NCI-H146 treated with DMSO at 0.1 percent for 48 hours (cell line): ENCODE data around the gene FKBP1A.

Experiments
- DNase-seq: peaks from one replicate; lab custom pipeline; 2025; ENCODE audit not compliant: unreplicated experiment; lab: John Stamatoyannopoulos, UW

Gene FKBP1A

DNA sequence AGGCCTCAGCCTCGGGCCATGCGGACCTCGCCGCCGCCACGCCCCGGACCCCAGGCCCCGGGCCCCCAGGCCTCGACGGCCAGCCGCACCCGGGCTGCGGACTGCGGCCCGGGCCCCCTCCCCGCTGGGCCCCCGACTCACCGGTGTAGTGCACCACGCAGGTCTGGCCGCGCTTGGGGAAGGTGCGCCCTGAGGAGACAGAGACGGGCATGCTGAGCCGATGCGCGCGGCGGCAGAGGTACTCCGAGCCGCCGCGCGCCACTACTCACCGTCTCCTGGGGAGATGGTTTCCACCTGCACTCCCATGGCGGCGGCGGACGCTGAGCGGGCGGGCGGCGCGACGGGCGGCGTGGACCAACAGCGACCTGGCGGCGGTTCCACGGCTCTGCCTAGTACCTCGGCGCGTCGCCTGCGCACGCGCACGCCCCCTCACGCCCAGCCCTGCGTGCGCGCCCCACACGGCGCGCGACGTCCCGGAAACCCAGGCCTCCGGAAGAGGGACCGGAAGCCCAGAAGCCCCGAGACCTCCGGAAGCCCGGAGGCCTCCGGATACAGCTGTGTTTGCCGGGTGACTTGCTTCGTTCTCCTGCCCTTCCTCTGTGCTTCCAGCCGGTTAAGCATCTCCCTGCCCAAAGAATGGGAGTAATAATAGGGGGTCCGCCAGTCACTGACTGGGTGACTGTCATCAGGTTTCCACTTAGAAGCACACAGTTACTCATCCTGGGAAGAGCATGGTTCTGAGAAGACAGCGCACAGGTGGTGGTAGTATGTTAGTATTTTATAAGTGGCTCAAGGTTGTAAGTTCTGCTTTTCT is at the start of gene FKBP1A:
FKBP1A (minus strand) TSS at position 362 of the 814 bp plus-strand sequence; CDS start at position 306, 56 bp downstream.
- DNase-seq: peak; percentile 82

DNA sequence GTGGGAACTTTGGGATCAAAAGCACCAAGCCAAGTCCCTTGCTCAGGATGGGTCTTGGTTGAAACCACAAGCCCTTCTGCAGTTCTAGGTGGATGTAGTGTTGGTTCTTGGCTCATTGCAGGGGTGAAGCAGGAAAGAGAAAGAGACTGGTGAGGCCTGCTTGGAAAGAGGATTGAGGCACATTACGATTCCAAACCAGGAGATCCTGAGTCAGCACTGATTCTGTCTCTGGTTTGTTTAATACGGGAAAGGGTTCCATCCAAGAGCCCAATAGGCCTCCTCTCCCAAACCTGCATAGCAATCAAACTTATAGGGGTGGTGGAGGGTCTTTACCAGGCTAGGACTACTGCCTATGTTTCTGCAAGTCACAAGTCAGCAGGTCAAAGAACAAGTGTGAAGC is 49.5 kb upstream of the FKBP1A start:
- no peak for DNase-seq

DNA sequence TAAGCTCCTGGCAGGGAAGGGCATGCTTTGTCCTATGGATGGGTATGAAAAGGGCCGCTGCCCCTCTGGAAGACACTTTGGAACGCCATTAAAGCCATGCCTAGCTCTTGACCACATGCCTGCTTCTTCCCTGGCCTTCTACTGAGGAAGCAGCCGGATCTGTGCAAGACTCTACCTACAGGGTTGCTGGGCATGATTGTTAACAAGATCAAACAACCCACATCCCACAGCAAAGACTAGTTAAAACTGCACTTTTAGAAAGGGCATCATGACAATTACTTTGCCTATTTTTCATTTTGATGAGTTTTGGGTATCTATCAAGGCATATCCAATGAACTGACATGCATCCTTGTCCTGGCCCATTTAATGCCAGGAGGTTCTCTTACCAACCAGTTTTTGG is 48.3 kb upstream of the FKBP1A start:
- DNase-seq: no peak

DNA sequence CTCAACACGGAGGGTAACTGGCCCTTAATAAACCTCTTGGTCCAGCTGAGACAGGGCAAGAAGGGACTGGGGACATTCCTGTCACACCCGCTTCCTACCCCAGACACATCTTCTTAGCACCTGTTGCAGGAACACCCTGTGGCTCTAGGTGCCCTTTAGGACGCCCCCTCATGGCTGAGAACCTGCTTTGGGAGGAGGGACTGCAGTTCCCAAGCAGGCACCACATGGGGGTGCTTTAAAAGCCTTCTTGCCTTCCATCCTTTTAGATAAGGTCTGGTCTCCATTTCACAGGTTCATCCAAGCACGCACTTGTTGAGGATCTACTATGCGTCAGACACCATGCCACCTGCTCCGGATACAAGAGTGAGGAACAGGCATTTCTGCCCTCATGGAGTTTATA is 47.2 kb upstream of the FKBP1A start:
- no peak for DNase-seq

DNA sequence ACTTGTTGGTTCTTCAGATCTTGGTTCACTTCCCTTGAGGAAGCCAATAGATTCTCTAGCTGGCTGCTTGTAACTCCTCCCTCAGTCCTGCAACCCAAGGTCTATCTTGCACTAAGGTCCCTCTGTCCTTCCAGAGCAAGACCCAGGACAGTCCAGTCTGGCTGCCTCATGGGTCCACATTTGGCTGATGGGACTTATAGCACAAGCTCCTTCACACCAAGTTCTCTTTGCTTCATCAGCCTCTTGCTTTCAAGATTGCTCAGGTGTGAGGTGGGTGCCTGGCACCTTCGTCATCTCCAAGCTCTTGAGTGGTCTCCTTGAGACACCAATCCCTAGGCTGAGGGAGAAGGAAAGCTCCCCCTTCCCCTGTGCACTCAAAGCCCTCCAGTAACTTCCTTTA is 45.5 kb upstream of the FKBP1A start:
- no peak for DNase-seq

DNA sequence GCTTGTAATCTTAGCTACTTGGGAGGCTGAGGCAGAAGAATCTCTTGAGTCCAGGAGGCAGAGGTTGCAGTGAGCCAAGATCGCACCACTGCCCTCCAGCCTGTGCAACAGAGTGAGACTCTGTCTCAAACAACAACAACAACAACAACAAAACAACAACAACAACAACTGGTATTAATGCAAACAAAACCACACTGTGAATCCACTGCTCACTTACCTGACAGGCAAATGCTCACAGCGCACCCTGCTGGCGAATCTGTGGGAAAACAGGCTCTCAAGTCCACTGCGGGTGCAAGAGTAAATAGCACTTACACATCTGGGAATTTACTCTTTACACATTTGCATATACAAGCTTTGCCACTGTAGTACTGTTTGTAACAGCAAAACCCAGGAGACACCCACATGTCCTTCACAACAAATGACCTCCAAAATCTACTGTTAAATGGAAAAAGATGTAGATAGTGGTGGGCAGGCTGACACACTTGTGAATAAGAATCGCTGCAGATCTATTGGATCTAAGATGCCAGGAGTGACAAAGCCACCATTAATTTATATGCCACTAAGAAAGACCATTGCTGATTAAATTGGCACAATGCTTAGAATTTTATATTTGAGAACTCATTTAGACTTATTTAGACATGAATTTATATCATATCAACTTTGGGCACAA is 44.5 kb upstream of the FKBP1A start:
- peak; percentile 56 for DNase-seq

DNA sequence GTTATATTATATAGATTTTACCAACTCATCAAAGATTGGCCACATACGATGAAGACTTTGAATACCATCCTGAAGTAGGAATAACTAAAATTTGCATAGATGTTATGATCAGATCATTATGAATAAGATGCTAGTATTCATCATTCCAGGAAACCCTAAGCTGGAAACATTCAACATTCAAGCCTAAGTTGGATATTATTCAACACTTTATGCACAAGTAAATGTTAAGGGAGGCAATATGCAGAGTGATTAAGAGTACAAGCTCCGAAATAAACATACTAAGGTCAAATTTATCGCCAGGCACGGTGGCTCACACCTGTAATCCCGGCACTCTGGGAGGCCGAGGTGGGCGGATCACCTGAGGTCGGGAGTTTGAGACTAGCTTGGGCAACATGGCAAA is 43.4 kb upstream of the FKBP1A start:
- no peak for DNase-seq

DNA sequence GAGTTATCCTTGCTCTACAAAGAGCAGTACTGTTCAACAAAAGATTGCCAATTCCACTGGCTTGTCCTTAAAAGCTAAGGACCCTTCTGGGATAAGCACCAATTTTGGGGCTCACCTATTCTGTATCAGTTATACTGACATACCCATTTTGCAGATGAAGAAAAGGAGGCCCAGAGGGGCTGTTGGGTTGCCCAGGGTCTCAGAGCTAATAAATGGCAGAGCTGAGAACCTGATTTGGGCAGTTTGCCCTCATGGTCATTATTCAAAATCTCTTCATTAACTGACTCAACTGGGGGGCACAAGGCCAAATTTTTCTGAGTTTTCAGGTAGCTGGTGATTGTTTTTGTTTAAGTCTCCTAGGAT is 42.5 kb upstream of the FKBP1A start:
- no peak for DNase-seq

DNA sequence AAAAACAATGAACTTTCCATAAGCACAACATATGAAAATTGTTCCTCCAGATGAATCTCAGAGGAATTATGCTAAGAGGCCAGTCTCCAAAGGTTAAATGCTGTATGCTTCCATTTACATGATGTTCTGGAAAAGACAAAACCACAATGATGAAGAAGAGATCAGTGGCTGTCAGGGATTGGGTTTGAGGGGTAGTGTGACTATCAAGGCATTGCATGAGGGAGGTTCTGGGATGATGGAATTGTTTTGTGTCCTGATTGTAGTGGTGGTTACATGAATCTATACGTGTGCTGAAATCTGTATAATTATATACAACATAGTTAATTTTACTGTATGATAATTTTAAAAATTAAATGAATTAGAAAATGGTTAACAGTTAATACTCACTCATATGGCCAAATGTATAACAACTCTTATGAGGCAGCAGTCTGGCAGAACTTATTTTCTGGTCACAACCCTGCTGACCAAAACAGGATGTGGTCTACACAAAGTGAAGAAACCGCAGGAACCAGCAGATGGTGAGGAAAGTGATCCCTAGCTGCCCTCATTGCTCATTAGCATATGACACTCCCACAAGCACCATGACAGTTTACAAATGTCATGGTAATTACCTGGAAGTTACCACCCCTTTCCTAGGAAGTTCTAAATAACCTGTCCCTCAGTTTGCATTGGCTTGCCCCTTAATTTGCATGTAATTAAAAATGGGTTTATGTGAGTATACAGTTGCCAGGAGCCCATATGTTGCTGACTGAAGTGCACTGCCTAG is 41.9 kb upstream of the FKBP1A start:
- no peak for DNase-seq

DNA sequence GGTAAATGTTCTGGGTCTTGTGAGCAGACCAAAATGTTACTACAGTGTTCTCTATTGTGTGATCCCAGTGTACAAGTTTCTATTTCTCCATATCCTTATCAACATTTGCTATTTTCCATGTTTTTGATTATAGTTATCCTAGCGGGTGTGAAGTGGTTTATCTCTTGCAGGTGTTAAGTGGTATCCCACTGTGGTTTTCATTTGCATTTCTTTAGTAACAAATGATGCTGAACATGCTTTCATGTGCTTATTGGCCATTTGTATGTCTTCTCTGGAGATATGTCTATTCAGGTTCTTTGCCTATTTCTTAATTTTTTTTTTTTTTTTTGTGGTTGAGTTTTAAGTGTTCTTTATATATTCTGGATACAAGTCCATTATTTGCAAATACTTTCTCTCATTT is 38.3 kb upstream of the FKBP1A start:
- peak; percentile 62 for DNase-seq

DNA sequence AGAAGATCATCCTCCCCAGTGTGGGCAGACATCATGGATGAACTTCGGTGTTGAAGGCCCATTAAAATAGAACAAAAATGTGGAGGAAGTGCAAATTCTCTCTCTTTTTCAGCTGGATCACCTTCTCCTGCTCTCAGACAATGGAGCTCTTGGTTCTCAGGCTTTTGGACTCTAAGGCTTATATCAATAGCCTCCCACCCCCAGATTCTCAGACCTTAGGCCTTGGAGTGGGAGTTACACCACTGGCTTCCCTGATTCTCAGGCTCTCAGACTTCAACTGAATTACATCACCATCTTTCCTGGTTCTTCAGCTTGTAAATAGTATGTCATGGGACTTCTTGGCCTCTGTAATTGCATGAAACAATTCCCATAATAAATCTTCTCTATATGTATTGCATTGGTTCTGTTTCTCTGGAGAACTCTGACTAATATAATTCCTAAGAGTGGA is 37.2 kb upstream of the FKBP1A start:
- DNase-seq: no peak

DNA sequence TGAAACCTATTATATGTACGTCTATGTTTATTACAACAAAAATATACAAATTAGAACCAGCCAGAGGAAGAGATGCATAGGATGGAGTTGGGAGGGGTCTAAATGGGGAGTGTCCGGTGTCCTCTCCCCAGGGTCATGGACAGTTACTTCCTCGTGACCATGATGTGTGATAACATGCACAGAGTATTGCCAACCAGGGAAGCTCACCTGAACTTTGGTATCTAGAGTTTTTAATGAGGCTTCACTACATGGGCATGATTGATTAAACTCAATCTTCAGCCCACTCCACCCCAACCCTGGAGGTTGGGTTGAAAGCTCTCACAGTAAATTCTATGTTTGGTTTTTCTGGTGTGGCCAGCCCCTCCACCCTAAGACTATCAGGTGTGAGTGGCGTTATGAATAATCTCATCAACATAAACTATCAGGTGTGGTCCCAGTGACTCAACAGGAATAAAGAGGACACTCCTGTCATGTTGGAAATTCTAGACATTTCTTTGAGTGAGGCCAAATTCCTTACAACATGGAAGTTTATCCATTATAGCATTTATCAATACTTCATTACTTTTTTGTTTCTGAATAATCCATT is 36.4 kb upstream of the FKBP1A start:
- DNase-seq: no peak

DNA sequence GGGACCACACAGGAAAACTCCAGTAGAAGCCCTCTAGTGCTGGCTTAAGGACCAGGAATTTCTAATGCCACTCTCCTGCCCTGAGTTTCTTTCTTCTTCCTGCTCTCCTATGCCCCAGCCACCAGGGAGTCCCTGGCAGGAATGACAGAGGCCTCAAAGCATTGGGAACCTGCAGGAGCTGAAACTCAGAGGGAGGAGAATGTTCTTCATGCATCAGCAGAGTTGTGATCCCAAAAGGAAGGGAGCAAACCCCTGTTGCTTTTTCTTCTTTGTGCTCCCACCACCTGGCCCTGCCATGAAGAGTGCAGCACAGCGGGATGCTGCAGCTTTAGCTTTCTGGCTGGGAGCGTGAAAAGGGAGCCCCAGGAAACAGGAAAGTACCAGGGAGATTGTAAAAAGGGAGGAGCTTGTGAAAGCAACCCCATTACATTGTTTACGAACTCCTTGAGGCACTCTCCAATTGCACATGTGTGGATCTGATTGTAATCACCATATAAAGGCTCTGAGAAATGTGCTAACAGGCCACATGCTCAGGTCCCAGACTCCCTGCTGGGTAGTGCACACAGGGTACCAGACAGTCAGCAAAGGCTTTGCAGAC is 34.7 kb upstream of the FKBP1A start:
- peak; percentile 99 for DNase-seq

DNA sequence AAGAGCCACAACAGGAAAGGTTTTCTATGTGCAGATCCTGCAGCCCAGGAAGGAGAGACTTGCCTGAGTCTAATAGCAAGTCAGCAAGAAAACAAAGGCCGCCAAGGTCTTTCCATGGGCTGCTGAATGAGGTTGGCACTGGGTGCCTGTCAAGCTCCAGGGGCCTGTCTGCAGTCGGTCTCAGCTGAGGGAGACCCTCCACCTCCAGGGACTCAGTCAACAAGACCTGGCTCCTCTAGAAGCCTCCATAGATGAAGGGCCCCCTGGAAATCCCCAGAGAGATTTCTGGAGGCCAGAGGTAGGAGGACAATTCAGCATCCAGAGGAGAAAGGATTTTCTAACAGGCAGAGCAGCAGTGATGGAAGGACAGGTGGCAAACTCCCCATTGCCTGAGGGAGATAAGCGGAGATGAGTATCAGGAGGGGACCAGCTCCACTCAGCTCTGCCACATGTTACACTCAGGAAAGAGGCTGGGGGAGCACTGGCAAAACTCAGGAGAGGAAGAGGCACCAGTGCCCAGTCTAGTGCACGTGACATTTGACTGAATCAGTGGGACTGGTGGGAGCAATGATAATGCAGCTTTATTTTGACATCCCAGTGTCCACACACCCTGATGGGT is 33.5 kb upstream of the FKBP1A start:
- peak; percentile 37 for DNase-seq

DNA sequence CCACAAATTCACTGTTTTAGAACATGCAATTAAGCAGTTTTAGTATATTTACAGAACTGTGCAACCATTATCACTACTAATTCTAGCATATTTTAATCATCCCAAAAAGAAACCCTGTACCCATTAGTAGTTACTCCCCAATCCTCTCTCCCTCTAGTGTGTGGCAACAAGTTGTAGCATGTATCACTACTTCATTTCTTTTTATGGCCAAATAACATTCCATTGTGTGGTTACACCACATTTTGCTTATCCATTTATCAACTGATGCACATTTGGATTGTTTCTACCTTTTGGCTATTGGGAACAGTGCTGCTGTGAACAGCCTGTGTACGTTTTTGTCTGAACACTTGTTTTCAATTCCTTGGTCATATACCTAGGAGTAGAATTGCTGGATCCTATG is 31.5 kb upstream of the FKBP1A start:
- DNase-seq: no peak

DNA sequence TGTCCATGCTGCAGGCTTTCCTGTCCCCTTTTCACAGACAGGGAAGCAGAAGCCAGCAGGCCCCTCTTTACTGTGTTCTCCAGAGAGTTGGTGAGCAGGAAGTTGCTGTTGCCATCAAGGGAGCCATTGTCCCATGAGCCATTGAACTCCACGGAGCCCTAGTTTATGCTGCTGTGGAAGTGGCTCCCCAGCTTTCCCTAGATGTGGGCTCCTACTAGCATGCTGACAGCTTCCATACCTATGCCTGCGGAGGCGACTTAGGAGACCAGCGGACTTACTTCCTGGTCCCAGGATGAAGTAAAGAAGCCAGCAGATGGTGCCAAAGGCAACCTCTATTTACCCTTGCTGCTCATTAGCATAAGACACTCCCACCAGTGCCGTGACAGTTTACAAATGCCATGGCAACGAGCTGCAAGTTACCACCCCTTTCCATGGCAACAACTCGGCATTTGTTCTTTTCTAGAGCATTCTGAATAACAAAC is 30.8 kb upstream of the FKBP1A start:
- peak; percentile 18 for DNase-seq

DNA sequence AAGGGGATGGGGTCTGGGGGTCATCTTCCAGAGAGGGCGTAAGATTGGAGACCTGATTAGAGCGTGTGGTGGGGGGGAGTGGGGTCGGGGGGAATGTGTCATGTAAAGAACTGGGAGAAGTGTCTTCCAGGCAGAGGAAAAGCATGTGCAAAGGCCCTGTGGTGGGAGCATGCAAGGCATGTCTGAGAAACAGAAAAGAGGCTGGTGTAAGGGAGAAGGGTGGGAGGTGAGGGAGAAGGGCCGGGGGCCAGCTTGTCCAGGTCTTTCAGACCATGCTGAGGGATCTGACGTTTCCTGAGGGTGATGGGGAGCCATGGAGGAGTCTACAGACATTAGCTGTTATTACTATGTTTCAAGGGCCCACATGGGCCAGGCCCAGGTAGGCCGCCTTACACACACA is 30.4 kb upstream of the FKBP1A start:
- no peak for DNase-seq

DNA sequence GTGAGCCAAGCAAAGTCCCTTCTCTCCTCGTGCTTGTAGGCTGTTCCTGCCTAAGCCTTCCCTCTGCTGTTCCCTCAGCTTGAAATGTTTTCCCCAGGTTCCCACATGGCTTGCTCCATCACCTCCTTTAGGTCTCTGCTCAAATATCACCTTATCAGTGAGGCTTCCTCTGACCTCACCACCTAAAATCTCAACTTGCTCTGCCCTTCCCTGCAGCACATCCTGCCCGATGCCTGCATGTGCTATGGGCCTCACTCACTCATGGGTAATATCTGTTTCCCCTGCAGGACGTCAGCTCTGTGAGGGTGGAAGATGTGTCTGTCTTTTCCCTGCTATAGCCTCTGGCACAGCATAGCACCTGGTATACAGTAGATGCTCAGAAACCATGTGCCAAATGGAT is 29.9 kb upstream of the FKBP1A start:
- no peak for DNase-seq

DNA sequence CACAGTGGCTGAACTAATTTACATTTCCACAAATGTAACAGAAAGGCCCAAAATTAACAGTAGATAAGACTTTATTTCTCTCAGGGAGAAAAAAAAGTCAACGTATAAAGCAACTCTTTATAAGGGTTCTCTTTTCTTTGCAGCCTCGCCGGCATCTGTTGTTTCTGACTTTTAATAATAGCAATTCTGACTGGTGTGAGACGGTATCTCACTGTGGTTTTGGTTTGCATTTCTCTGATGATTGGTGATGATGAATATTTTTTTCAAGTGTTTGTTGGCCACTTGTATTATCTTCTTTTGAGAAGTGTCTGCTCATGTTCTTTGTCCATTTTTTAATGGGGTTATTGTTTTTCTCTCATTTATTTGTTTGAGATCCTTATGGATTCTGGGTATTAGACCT is 27.2 kb upstream of the FKBP1A start:
- DNase-seq: no peak

DNA sequence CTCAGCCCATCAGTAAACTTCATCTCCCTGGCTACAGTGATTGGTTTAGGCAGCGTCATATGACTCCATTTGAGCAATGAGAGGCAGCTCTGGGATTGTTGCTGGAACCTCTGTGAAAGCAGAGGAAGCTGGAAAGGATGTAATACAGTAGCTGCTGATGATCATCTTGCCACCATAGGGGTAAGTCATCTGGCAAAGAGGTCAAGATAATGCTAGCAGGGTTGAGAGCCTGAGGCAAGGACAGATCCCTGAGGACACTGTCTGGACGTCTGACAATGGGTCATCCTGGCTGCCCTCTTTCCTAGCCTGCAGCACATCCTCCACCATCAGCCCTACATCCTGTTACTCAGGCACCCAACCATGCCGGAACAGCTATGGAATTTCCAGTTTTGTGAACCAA is 25.5 kb upstream of the FKBP1A start:
- no peak for DNase-seq

DNA sequence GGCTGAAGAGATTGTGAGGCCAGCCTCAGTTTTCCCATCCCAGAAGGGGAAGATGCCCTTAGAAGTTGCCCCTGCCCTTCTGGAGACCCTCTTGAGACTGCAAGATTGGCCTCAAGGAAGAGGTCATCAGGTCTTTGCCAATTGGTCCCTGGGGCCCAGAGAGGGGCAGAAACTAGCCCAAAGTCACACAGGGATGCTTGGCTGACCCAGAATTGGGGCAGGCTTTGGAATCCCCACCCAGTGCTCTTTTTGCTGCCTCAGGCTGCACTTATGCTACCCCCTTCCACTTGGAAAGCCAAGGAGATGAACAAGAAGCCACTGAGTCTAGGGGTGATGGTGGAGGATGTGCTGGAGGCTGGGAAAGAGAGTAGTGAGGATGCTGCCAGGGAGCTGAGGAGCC is 24.9 kb upstream of the FKBP1A start:
- no peak for DNase-seq
